Measurements from ENCODE around the gene CBLN3.

CBLN3 gene

DNA sequence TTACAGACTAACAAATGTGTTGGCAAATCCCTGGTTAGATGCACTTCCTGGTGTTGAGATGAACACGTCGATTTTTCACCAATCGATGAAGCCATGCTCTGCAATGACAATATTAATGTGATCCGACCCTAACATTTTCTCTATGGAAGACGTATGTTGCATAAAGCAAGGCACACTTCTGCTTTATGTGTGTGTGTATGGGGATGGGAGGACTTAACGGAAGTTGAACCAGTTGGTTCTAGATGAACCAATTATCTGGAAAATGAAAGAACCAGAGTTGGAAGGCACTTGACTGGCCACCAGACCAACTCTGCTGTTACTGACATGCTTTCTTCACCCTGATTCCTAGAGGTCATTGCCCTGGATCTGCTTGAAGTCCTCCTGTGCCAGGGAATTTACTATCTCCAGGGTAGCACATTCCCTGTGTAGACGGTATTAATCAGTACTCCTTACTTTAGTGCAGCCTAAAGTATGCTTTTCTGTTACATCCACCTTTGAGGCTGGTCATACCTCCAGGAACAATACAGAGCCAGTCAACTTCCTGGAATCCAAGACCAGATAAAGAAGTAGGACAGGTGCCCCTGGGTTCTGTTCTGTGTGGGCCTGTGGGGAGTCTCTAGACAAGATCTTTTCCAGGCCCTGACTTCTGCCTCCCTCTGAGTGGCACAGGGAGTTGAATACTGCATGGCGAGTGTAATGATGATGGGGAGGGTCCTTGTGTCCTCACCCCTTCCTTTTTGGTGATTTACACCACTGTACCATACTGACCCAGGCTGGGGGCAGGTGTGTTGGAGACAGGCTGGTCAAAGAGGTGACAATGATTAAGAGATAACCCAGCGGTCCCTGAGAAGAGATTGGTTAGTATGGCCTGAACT, 9.0 kb upstream of the CBLN3 start:
- no peak for DNase-seq

DNA sequence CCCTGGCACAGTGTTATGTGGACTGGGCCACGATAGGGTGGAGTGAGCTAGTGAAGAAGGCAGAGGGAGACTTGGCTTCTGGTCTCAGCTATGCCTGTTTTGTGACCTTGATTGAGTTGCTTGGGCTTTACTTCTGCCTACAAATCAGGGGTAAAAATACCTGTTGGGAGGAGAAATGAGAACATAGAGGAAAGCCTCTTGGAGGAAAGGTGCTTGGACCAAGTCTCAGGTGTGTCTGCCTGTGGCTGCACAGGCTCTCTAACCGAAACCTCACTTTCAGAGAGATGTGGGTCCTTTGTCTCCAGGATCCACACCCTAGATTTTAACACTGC, 8.2 kb upstream of the CBLN3 start:
- no peak for DNase-seq

DNA sequence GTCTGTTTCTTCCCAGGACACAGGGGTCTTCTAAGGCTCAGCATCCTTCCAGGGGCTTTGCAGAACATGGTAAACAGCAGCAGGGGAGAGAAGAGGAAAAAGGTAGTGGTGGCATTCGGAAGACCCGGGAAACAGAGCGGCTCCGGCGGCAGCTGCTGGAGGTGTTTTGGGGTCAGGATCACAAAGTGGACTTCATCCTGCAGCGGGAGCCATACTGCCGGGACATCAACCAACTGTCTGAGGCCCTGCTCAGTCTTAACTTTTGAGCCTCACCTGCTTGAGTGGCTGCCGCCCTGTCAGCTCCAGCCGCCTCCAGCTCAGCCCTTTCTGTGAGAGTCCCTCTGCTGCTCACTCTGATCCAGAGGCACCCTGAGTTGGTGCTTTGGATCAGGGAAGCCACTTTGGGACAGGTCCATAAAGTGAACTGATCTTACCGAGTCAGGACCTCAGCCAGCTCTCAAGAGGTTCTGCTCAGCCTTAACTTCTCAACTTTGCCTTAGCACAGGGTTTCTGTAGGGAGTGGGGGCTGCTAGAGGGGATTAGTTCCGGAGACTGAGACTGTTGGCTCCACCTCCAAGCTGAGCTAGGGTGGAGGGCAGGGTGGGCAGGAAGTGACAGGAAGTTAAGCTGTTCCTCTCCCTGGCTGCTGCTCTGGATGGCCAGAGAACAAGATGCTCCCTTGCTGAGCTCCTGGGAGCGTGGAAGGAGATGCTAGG, 7.7 kb upstream of the CBLN3 start:
- no peak for DNase-seq

DNA sequence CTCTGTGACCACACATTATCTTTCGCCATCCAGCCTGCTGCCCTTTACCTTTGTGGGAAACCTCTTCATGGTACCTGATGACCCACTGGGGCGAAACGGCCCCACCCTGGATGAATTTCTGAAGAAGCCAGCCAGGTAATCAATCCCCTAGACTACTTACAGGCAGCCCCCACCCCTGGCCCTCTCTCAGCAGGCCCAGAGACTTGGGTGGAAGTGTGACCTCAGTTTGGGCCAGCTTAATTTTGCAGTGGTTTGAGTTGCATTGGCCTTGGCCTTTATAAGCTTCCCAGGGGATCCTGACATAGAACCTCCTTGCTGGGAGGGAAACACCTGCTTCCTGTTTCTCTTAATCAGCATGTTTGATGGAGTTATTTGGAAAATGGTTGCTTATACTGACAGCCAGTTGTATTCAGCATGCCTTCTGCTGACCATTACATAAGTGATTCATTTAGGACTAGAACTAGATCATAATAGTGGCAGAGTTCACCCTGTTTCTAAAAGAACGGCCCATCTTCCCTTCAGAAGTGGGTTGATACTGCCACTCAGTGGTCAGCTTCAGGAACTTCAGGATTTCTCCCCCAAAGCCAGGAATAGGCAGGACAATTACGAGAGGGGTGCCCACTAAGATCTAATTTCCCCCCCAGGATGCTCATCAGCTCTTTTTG, 7.0 kb upstream of the CBLN3 start:
- DNase-seq, result peak; percentile 66

DNA sequence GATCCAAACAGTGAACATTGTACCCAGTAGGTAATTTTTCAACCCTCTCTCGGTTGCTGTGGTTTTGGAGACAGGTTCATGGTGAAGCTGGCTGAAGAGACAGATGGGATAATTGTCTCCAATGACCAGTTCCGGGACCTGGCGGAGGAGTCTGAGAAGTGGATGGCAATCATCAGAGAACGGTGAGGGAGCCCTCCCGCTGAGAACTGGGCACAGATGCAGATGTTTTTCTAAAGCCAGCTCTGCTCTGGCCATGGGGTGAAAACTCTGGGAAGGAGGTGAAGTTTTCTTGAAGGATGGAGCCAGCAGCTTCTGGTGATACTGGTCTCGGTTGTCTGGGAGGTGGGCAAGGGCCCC, 6.5 kb upstream of the CBLN3 start:
- DNase-seq, result peak; percentile 1

DNA sequence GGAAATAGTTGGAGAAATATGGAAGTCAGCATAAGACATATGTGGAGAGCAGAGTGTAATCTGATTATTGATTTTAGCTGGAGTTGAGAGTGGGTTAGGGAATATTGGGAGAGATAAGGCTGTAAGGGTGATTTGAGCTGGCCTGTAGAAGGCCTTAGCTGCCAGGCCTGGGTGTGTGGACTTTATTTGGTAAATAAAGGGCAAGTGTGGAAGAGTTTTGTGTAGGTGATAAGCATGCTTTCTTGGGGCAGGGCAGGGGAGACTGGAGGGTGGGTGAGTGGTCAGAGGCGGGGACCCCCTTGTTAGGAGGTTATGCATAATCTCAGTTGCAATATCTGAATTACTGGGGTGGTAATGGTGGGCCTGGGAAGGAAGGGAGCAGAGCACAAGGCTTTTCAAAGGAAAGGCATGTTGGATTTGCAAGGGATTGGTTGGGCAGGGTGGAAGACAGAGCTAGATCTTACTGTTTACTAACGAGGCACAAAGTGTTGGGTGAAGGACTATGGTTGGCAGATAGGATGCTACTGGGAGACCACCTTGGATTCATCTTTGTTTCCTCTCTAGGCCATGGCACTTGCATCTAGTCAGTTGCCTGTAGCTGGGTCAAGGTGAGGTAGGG, 5.8 kb upstream of the CBLN3 start:
- DNase-seq, result no peak

DNA sequence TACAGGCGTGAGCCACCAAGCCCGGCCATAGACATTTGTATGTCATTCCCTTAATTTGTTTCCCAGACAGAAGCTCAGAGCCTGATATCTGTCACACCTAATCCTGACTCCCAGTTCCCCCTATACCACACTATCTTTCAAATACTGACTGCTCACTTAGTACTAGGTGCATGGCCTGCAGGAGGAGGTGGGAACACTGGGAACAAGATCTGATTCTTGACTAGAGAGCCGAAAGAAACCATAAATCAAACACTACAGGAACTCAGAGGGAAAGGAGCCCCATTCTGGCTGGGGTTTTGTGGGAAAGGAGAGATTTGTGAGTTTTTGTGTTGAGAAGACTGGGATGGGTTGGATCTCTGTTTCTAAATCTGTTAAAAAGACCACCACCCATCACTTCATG, 5.2 kb upstream of the CBLN3 start:
- no peak for DNase-seq

DNA sequence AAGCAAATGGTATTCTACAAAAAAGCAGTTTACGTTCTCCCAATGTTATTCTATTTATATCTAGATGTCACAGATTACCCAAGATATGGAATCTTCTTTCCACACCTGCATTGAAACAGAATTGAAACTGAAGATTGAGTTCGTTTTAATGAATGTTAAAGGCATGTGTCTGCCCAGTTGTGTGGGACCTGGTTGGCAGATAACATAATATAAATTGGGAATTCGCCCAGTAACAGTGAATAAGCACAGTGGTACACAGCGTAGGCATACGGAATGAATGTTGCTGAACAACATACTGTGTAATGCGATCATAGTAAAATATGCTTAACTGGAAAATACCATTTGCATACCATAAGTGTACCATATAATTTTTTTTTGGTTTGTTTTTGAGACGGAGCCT, 4.6 kb upstream of the CBLN3 start:
- no peak for DNase-seq

DNA sequence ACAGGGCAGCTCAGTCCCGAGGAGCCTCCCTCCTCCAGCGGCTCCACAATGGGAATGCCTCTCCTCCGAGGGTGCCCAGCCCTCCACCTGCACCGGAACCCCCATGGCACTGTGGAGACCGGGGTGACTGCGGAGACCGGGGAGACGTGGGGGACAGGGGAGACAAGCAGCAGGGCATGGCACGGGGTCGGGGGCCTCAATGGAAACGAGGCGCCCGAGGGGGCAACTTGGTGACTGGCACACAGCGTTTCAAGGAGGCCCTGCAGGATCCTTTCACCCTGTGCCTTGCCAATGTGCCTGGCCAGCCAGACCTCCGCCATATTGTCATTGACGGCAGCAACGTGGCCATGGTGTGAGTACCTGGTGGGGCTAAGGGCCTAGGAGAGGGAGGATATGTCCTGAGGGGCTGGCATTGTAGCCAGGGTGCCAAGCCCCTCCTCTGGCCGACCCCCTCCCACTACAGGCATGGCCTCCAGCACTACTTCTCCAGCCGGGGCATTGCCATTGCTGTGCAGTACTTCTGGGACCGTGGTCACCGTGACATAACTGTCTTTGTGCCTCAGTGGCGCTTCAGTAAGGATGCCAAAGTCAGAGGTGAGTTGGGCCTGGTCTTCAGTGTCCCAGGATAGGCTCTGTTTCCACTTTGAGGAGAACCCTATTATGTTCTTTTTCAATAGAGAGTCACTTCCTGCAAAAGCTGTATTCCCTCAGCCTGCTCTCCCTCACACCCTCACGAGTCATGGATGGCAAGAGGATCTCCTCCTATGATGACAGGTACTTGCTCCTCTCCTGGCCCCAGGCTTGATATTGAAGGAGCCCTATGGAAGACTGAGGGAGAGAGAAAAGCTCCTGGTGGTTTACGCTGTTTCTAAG, 3.0 kb upstream of the CBLN3 start:
- no peak for DNase-seq

DNA sequence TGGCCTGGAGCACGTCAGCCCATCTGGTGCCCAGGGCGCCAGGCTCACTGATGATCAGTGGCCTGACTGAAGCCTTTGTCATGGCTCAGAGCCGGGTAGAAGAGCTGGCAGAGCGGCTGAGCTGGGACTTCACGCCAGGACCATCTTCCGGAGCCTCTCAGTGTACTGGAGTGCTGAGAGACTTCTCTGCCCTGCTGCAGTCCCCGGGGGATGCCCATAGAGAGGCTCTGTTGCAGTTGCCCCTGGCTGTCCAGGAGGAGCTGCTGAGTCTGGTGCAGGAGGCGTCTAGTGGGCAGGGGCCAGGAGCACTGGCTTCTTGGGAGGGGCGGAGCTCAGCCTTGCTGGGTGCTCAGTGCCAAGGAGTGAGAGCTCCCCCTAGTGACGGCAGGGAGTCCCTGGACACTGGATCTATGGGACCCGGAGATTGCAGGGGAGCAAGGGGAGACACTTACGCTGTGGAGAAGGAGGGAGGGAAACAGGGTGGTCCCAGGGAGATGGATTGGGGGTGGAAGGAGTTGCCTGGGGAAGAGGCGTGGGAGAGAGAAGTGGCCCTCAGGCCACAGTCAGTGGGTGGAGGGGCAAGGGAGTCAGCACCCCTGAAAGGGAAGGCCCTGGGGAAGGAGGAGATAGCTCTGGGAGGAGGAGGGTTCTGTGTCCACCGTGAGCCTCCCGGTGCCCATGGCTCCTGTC, 2.2 kb upstream of the CBLN3 start:
- peak; percentile 86 for DNase-seq

DNA sequence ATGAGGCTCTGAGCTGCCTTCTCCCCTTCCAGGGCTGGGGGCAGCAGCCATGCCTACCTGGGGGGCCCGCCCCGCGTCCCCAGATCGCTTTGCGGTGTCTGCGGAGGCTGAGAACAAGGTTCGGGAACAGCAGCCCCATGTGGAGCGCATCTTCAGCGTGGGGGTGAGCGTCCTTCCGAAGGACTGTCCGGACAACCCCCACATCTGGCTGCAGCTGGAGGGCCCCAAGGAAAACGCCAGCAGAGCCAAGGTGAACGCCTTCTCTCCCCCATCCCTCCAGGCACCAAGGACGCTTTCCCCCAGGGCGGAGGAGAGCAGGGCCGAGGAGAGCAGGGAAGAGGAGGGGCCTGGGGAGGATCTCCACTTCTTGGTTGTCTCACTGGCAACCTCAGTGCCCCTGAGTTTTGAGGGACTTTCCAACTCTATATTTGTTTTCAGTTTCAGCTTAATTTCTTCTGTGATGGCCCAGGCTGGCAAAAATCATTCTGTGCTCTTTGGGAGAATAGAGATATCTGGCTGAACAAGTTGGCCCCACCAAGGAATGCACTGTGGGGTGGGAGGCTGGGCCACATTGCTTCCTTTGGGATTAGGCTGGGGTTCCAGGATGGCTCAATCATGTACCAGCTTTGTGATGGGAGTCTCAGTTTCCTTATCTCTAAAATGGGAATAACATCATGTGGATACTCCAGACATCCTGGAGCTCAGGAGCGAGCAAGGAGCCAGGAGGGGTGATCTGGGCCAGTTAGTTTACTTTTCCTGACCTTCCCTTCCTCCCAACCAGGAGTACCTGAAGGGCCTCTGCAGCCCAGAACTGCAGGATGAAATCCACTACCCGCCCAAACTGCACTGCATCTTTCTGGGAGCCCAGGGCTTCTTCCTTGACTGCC, 1.5 kb upstream of the CBLN3 start:
- DNase-seq, result no peak

DNA sequence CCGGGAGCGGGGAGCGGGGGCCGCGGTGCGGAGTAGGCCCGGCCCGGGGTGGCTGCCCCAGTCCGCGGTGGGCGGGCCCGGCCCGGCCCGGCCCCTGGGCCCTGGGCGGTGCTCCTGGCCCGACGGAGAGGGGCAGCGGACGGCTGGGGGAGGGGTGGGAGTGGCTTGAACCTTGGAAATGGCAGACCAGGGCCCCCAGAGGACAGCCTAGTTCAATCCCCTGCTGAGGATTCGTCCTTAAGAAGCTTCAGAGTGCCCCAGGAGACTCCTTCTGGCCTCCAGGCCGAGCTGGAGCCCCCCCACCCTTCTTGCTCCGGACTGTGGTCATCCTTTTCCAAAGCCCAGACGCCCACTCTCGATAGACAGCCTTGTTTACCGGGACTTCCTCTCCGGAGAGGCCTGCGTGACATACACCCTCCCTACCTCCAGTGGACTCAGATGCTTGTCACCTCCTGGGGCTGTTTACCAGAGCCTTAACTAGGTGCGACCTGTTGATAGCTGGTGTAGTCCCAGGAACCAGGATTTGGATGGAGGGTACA, 744 bp upstream of the CBLN3 start:
- peak; percentile 54 for DNase-seq

DNA sequence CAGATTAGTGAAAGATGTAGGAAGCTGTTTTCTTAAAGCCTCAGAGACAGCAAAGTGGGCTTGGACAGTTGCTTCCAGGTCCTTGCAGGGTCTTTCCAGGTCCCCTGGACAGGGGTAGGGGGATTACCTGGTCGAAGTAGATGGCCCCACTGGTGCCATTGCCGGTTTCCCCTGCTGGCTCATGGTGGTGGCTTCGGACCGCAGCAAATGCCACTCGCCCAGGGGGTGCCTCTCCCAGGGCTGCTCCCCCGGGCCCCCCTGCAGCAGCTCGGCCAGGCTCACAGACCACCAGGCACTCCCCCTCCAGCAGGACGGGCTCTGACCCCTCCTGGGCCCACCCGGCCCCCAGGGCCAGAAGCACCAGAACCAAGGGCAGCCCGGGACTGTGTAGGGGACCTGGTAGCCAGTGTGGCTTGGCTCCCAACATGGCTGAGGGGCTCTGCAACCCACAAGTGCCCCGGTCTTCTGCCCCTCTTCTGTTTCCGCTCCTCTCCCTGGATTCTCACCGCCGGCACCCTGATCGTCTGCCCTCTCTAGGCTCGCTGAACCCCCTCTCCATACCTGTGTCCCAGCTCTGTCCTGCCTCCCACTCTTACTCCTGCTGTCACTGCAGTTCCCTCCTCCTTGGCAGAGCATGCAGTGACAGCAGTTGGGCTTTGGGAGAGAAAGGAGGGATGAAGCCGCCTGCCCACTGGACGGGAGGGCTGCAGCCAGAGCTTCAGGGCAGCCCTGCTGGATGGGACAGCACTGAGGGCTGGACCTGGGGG, 657 bp downstream of the CBLN3 start:
- DNase-seq, result no peak

DNA sequence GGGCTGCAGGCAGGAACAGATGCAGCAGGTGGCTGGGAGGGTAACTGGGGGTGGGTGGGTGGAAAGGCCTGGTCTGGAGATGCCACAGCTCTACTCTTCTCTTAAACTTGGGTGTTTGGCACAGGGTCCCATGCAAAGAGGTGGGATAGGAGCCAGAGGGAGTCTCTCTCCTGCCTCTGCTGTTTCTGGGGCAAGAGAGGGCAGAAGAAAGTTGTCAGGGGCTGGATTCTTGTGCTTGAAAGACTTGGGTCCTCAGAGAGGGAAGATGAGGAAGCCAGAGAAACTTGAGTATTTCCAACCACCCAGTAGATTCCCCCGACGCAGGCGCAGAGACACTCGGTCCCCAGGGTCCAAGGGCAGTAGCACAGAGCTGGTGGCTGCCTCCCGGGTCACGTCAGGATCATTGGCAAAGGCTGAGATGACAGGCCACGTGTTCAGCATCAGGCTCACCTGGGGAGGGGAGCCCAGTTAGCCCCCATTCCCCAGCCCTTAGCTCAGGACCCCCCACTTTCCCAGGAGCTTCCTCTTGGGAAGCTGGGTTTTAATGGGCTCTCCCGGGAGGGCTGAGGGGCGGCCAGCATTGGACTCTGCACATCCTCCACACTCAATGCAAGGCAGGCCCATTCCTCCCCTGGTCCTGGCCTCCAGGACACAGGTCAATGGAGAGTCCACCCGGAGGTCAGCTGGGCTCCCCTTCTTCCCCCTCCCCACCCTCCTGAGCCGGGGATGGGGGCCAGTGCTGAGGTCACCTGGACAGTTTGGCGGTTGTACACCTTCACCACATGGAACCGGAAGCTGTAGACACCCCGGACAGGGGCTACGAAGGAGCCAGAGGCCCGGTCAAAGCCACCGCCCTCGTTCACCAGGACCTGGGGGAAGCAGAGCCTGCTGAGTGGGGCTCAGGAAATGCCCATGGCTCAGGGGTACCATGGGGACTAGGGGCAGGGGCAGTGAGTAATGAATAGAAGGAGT, 1.6 kb downstream of the CBLN3 start:
- DNase-seq, result no peak

DNA sequence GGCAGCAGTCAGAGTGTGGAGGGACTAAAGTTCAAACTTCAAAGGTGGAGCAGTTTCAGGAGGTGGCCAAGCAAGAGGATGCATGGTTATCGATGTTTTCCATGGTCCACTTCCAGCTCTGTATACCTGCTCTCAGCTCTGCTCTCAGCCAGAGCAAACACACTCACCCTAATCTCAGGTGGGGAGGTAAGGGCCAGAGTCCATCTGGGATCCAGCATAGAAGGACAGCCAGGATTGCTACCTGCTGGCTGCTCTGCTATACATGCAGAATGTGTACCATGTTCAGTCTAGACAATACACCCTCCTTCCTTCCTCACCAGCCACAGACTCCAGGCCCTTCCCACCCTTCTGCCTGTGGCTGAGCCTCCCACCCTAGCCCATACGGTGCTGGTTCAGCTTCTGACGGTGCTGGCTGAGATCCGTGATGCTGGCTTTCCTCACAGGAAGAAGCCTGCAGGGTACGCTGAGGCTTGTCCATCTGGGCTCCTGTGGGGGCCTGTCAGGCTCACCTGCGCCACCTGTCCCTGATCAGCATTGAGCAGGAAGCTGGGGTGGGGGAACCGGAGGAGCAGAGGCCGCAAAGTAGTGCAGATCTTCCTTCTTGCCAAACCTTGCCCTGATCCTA, 2.4 kb downstream of the CBLN3 start:
- DNase-seq, result no peak

DNA sequence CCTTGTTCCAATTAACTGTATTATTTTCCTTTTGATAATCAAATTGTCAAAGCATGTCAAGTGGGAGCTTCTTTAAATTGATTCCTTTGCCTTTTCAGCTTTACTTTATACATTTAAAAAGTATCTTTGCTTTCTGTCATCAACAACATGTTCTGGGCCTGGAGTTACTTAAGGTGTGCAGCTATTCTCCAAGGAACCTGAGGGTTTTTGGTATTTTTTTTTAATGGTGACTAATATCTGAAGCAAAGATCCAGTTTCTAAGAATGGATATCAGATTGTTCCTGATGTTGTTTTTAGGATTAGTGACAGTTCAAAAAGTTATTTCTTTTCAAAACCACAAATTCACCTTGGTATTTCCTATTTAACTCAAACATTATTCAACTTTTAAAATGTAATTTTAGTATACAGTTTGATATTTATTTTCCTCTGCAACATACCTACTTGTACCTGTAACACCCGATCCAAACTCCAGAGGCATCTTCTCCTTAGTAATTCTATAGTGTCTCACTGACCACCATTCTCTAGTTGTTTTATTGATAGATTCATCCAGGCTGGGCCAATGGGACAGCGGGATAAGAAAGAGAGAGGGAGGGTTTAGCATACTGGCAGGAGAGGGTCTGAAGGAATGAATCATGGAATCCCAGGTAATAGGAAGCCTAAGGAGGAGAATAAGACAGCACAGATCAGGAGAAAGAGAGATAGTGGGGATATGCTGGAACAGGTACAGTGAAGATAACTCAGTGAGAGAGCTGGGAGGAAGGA, 3.1 kb downstream of the CBLN3 start:
- no peak for DNase-seq

DNA sequence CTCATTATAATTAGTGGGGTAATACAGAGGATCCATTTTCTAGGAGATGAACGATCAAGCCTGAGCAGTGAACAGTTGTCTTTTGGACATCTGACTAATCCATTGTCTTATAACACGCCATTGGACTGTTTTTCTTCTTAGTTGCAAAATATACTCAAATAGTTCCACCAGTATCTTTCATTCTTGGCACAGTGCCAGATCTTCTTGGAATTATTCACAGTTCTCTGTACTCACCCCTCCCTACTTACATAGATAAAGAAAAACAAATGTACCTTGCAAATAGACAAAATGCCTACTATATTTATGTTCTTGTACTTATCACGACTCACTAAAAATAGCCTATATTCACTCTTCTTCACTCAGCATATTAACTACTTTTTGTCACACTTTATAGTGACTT, 3.8 kb downstream of the CBLN3 start:
- DNase-seq, result peak; percentile 11
